ENCODE results near the gene GGACT. TPM values are rescaled to one million over a fixed set of nuclear protein-coding genes. Genes with fewer than 3 reads are reported as not detected.

Gene GGACT
- total RNA-seq, 3 donors from 2014 or later: 4.8 to 9.2 (median 7.8) TPM

GRCh38 chr13:100513171-100513570 lies 75.4 kb downstream of the GGACT start:
- H3K36me3 ChIP-seq (ENCODE audit: low read depth): no peaks in the 10 kb centered on the region
- no peaks in the 10 kb centered on the region for H3K9me3 ChIP-seq
- ATAC-seq (no peak), DNase-seq (no peak)
- peaks cover 10% of the 10 kb centered on the region for H3K4me1 ChIP-seq (ENCODE audit: low read depth)
- no peak for TF ChIP-seq CTCF (IDR thresholded peaks at IDR 0.05)
- intact Hi-C loops (cut with DNase I, micrococcal nuclease): loop anchor here in 1 of 2 donors (10.0 kb wide), 1 partner anchor 858 kb away; no protein-coding TSS in a partner anchor
- H3K4me3 ChIP-seq: no peak overlapping the region

- H3K4me3 ChIP-seq: no peak overlapping the region
- intact Hi-C loops (cut with DNase I, micrococcal nuclease): loop anchor here in 1 of 2 donors (10.0 kb wide), 1 partner anchor 858 kb away; no protein-coding TSS in a partner anchor
- TF ChIP-seq CTCF (IDR thresholded peaks at IDR 0.05): no peak
- no peaks in the 10 kb centered on the region for H3K36me3 ChIP-seq (ENCODE audit: low read depth)
- H3K4me1 ChIP-seq (ENCODE audit: low read depth): peaks cover 2% of the 10 kb centered on the region
- ATAC-seq: no peak
- H3K9me3 ChIP-seq: no peaks in the 10 kb centered on the region
- no peak for DNase-seq
Observed at GRCh38 chr13:100512422-100512821, 76.2 kb downstream of the GGACT start.

- Histone ChIP-seq H3K4me3 (no peak overlapping the region), H3K36me3 (ENCODE audit: low read depth) (no peaks in the 10 kb centered on the region), H3K9me3 (no peaks in the 10 kb centered on the region), H3K4me1 (ENCODE audit: low read depth) (no peaks in the 10 kb centered on the region)
- intact Hi-C loops (cut with DNase I, micrococcal nuclease): loop anchor here in 1 of 2 donors (10.0 kb wide), 1 partner anchor 857 kb away; no protein-coding TSS in a partner anchor
- DNase-seq (no peak), ATAC-seq (no peak)
- TF ChIP-seq CTCF (IDR thresholded peaks at IDR 0.05): no peak
Observed at GRCh38 chr13:100511466-100511865, 77.1 kb downstream of the GGACT start.

GRCh38 chr13:100510208-100510957 lies 78.2 kb downstream of the GGACT start:
- no peak for TF ChIP-seq CTCF (IDR thresholded peaks at IDR 0.05)

GRCh38 chr13:100508996-100509395 lies 79.6 kb downstream of the GGACT start:
- no peak for DNase-seq
- Histone ChIP-seq H3K36me3 (ENCODE audit: low read depth) (no peaks in the 10 kb centered on the region), H3K9me3 (no peaks in the 10 kb centered on the region), H3K4me1 (ENCODE audit: low read depth) (no peaks in the 10 kb centered on the region), H3K4me3 (no peak overlapping the region)
- TF ChIP-seq CTCF (IDR thresholded peaks at IDR 0.05): no peak
- ATAC-seq: no peak
- intact Hi-C loops (cut with DNase I, micrococcal nuclease): no loop called here

More at GRCh38 chr13:100510208-100510957, 78.2 kb downstream of the GGACT start:
- no peaks in the 10 kb centered on the region for H3K9me3 ChIP-seq
- intact Hi-C loops (cut with DNase I, micrococcal nuclease): loop anchor here in 1 of 2 donors (10.0 kb wide), 1 partner anchor 856 kb away; no protein-coding TSS in a partner anchor
- H3K4me1 ChIP-seq (ENCODE audit: low read depth): no peaks in the 10 kb centered on the region
- no peaks in the 10 kb centered on the region for H3K36me3 ChIP-seq (ENCODE audit: low read depth)
- no peak for ATAC-seq
- no peak for DNase-seq
- H3K4me3 ChIP-seq: no peak overlapping the region
